Heart left ventricle (tissue), 13 donors: Measurements from ENCODE around the gene SCGB3A2.

Experiments
- CTCF ChIP-seq, 12 donors: fragments of 200-600 bp; sonication (generic) in 4 of 12; IDR thresholded peaks; one replicate each; pipeline versions ENCODE4 v1.5.0 to v1.8.0; 2018 to 2022; ENCODE audit warnings: antibody characterized with exemption in 12 of 12, mild to moderate bottlenecking in 5 of 12
- POLR2A ChIP-seq, 2 donors: fragments of 450-650 bp; IDR thresholded peaks; one replicate each; pipeline ENCODE4 v1.6.1; 2017; ENCODE audit warnings: antibody characterized with exemption in 2 of 2, mild to moderate bottlenecking in 2 of 2, moderate library complexity in 2 of 2
- donor health status: ischemic (EF 13 %, LVEDD 7.1; RV severe dilation, severe dysfunction).
- donor health status: DM: no; HTN: yes; CAD: no.
- donor health status: DM: no; HTN: no; CAD: no.
- donor health status: ischemic (EF 25% LVEDD 6.9; RV normal size, moderate dysfunction).
- donor health status: ischemic (EF 25% LVEDD 5.7; RV mildly dilated, moderate dysfunction).
- donor health status: ischemic (EF 35%, LVEDD 5.7; RV mildly dilated, moderate dysfunction).
- donor health status: nonischemic (EF 11% LVEDD 7.7; RV severe dilation, severe dysfunction).
- donor health status: DM: yes; HTN: yes; CAD: no.
- donor health status: PGD.
- donor health status: ischemic (EF 29% LVEDD 5.4; RV normal size, mild dysfunction).
- donor health status: nonischemic (EF 23%, LVEDD 6.1; RV moderate dilation, normal function).

DNA sequence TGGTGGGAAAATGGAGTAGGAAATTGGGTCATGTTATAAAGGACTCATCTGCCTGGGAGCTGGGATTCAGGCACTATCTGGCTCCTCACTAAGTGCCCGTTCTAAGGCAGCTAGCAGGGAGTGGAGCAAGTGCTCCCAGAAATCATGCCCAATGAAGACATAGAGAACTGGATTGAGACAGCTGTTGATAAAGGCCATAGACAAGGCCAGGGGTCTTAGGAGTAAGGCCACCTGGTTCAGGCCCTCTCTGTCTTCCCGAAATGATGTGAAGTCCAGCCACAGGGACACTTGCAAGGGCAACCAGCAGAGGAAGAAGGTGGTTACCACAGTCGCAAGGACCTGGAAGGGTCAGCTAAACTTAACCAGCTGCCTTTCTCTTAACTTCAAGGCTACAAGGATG lies 26.9 kb upstream of the SCGB3A2 start:
- no peak for TF ChIP-seq CTCF (IDR thresholded peaks at IDR 0.05)
- no peak for TF ChIP-seq POLR2A (IDR thresholded peaks at IDR 0.05)
